Measurements from ENCODE around the gene BCAP29.

Gene BCAP29

GRCh38 chr7:107597953-107598352 lies 17.9 kb downstream of the BCAP29 start:
- ChIA-PET POLR2A (no interaction called here), CTCF (interaction anchor here (0.7 kb wide), 1 partner anchor 388 kb away, joined by 3 read pairs; no protein-coding TSS in a partner anchor)
- peaks cover 3% of the 10 kb centered on the region for H3K4me1 ChIP-seq (ENCODE audit: control insufficient read depth, insufficient read depth, low read length)
- H3K36me3 ChIP-seq (ENCODE audit: control insufficient read depth in 2 of 2, insufficient read depth in 1 of 2, low read length in 2 of 2): peaks cover 4 to 8% of the 10 kb centered on the region in 2 experiments
- no peak overlapping the region for H3K4me3 ChIP-seq (ENCODE audit: low read depth, low read length)
- TF ChIP-seq, protein P1, sequence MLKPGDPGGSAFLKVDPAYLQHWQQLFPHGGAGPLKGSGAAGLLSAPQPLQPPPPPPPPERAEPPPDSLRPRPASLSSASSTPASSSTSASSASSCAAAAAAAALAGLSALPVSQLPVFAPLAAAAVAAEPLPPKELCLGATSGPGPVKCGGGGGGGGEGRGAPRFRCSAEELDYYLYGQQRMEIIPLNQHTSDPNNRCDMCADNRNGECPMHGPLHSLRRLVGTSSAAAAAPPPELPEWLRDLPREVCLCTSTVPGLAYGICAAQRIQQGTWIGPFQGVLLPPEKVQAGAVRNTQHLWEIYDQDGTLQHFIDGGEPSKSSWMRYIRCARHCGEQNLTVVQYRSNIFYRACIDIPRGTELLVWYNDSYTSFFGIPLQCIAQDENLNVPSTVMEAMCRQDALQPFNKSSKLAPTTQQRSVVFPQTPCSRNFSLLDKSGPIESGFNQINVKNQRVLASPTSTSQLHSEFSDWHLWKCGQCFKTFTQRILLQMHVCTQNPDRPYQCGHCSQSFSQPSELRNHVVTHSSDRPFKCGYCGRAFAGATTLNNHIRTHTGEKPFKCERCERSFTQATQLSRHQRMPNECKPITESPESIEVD (tag by site-specific recombination; IDR thresholded peaks at IDR 0.05): peak; percentile 81
- TF ChIP-seq ZNF10 (tag by site-specific recombination; IDR thresholded peaks at IDR 0.05): no peak
- TF ChIP-seq ZNF514 (tag by site-specific recombination; IDR thresholded peaks at IDR 0.05): no peak
- H3K27ac ChIP-seq (ENCODE audit: extremely low read depth, low read depth, low read length): no peak overlapping the region
- no peaks in the 10 kb centered on the region for H3K9me3 ChIP-seq (ENCODE audit: control insufficient read depth, insufficient read depth, low read depth, low read length)

- CTCF ChIA-PET: interaction anchor here (1.0 kb wide), 1 partner anchor 280 kb away, joined by 4 read pairs; no protein-coding TSS in a partner anchor
- Histone ChIP-seq H3K27ac (ENCODE audit: extremely low read depth, low read depth, low read length) (no peak overlapping the region), H3K4me3 (ENCODE audit: low read depth, low read length) (no peak overlapping the region), H3K4me1 (ENCODE audit: control insufficient read depth, insufficient read depth, low read length) (peaks cover 3% of the 10 kb centered on the region), H3K36me3 (ENCODE audit: control insufficient read depth in 2 of 2, insufficient read depth in 1 of 2, low read length in 2 of 2) (peaks cover 7 to 8% of the 10 kb centered on the region in 2 experiments), H3K9me3 (ENCODE audit: control insufficient read depth, insufficient read depth, low read depth, low read length) (no peaks in the 10 kb centered on the region)
- TF ChIP-seq ZNF555 (tag by site-specific recombination; conservative IDR thresholded peaks at IDR 0.05) (no peak), ZSCAN23 (tag by site-specific recombination; IDR thresholded peaks at IDR 0.05) (no peak), RBAK (tag by site-specific recombination; IDR thresholded peaks at IDR 0.05) (no peak), ZNF335 (tag by site-specific recombination; conservative IDR thresholded peaks at IDR 0.05) (no peak), HOXA7 (CRISPR knock-in tag; IDR thresholded peaks at IDR 0.05; ENCODE audit: borderline replicate concordance) (no peak), ZNF2 (tag by site-specific recombination; IDR thresholded peaks at IDR 0.05) (no peak), ZNF600 (tag by site-specific recombination; IDR thresholded peaks at IDR 0.05) (no peak), ZEB2 (tag by site-specific recombination; IDR thresholded peaks at IDR 0.05) (no peak)
- TF ChIP-seq, protein P2, sequence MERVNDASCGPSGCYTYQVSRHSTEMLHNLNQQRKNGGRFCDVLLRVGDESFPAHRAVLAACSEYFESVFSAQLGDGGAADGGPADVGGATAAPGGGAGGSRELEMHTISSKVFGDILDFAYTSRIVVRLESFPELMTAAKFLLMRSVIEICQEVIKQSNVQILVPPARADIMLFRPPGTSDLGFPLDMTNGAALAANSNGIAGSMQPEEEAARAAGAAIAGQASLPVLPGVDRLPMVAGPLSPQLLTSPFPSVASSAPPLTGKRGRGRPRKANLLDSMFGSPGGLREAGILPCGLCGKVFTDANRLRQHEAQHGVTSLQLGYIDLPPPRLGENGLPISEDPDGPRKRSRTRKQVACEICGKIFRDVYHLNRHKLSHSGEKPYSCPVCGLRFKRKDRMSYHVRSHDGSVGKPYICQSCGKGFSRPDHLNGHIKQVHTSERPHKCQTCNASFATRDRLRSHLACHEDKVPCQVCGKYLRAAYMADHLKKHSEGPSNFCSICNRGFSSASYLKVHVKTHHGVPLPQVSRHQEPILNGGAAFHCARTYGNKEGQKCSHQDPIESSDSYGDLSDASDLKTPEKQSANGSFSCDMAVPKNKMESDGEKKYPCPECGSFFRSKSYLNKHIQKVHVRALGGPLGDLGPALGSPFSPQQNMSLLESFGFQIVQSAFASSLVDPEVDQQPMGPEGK (tag by site-specific recombination; IDR thresholded peaks at IDR 0.05): no peak
- POLR2A ChIA-PET: no interaction called here
Observed at GRCh38 chr7:107599262-107599661, 19.2 kb downstream of the BCAP29 start.

GRCh38 chr7:107600816-107601215 lies 20.8 kb downstream of the BCAP29 start:
- Histone ChIP-seq H3K4me1 (ENCODE audit: control insufficient read depth, insufficient read depth, low read length) (peaks cover 3% of the 10 kb centered on the region), H3K9me3 (ENCODE audit: control insufficient read depth, insufficient read depth, low read depth, low read length) (no peaks in the 10 kb centered on the region), H3K27ac (ENCODE audit: extremely low read depth, low read depth, low read length) (no peak overlapping the region), H3K4me3 (ENCODE audit: low read depth, low read length) (no peak overlapping the region), H3K36me3 (ENCODE audit: control insufficient read depth in 2 of 2, insufficient read depth in 1 of 2, low read length in 2 of 2) (peaks cover 7 to 9% of the 10 kb centered on the region in 2 experiments)
- CTCF ChIA-PET: no interaction called here
- POLR2A ChIA-PET: no interaction called here
- TF ChIP-seq ZNF670 (tag by site-specific recombination; IDR thresholded peaks at IDR 0.05; ENCODE audit: low read depth) (no peak), ZNF324 (tag by site-specific recombination; IDR thresholded peaks at IDR 0.05) (no peak), CTCF (tag by site-specific recombination; IDR thresholded peaks at IDR 0.05) (no peak), ZNF707 (tag by site-specific recombination; IDR thresholded peaks at IDR 0.05) (no peak), ZNF571 (tag by site-specific recombination; IDR thresholded peaks at IDR 0.05) (no peak), ZNF48 (tag by site-specific recombination; IDR thresholded peaks at IDR 0.05) (no peak), SP3 (tag by site-specific recombination; IDR thresholded peaks at IDR 0.05) (no peak), ZNF214 (tag by site-specific recombination; IDR thresholded peaks at IDR 0.05; ENCODE audit: borderline replicate concordance) (no peak)

All from HEK293 (cell line).